ENCODE data around the gene LRRK1. TPM values are rescaled to one million over a fixed set of nuclear protein-coding genes. Genes with fewer than 3 reads are reported as not detected.

The LRRK1 gene, protein sequence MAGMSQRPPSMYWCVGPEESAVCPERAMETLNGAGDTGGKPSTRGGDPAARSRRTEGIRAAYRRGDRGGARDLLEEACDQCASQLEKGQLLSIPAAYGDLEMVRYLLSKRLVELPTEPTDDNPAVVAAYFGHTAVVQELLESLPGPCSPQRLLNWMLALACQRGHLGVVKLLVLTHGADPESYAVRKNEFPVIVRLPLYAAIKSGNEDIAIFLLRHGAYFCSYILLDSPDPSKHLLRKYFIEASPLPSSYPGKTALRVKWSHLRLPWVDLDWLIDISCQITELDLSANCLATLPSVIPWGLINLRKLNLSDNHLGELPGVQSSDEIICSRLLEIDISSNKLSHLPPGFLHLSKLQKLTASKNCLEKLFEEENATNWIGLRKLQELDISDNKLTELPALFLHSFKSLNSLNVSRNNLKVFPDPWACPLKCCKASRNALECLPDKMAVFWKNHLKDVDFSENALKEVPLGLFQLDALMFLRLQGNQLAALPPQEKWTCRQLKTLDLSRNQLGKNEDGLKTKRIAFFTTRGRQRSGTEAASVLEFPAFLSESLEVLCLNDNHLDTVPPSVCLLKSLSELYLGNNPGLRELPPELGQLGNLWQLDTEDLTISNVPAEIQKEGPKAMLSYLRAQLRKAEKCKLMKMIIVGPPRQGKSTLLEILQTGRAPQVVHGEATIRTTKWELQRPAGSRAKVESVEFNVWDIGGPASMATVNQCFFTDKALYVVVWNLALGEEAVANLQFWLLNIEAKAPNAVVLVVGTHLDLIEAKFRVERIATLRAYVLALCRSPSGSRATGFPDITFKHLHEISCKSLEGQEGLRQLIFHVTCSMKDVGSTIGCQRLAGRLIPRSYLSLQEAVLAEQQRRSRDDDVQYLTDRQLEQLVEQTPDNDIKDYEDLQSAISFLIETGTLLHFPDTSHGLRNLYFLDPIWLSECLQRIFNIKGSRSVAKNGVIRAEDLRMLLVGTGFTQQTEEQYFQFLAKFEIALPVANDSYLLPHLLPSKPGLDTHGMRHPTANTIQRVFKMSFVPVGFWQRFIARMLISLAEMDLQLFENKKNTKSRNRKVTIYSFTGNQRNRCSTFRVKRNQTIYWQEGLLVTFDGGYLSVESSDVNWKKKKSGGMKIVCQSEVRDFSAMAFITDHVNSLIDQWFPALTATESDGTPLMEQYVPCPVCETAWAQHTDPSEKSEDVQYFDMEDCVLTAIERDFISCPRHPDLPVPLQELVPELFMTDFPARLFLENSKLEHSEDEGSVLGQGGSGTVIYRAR (N-terminal part only)
- total RNA-seq = 12.1 and 14.2 TPM in 2 replicates

DNA sequence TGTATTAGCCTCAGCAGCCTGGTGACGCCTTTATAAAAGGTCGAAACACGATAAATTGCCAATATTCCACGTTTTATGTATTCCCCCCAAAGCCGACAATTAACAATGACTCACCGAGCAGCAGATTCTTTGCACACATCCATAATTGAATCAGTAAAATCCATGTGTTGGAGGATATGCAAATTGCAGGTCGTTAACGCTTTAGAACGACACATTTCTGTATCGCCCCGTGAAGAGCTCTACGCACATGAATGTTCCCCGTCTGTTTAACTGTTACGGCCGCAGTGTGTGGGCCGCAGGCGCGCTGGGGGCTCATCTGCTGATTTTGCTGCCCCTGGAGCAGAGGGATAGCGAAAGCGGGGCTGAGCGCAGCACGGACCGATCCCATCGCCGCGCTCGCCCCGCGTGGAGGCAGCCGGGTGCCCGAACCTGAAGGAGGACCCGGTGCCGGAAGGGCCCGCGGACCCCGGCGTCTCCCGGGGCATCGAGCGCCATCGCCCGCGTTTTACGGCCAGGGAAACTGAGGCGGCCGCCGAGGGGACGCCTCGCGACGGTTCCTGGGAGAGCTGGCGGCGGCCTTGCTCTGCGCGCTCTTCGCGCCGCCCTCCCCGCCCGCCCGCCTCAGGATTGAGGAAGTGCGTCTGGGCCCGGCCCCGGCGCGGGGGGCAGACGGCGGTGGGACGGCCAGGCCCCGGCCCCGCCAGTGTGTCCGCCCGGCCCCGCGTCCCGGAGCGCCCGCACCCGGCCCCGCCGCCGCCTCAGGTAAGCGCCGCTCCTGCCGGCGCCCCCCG lies at the start of gene LRRK1:
Gene LRRK1 (plus strand): TSS at position 668 of the 791 bp plus-strand sequence. CDS start 5,276 bp downstream, outside the sequence.
- peak; percentile 61 for DNase-seq

DNA sequence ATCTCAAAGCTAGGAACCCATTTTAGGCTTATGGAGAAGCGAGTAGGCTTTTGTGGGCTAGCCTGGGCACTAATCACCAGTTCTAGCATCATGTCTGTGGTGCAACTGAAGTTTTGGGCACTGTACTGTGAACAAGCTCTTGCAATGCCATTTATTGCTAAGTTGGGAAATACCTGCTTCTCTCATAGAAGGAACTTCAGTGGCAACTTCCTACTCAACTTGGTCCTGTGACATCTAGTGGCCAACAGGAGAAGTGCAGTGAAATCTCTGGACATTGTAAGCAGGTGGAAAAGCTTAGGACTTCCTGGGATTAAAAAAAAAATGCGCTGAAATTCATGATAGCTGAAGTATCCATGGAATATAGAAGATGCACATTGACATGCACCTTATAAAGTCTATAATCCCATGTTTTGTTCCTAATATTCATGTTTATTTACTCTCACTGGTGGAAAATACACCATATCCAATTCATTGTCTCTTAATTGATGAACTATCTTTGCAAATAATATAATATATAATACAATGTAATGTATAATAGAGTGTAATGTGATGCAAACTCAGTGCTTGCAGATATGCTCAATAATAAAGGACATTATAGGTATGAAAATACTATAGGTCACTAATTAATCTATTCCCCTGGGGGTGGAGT lies 46.0 kb upstream of the LRRK1 start:
- peak; percentile 93 for DNase-seq

DNA sequence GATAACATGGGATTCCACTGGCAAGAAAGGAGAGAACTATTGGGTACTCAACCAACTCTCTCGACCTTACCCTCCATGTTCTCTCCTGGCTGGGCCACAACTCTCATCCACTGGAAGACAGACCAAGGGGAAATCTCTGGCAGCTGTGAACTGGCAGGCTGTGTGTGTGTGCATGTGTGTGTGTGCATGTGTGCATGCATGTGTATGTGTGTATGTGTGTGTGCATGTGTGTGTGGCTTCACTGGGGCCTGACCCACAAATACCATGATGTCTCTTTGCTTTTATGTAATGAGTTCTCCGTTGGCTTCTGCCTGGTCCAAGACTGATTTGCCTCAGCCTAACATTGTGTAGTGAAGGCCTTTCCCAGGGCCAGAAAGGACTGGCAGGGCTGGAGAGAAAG lies 43.7 kb upstream of the LRRK1 start:
- DNase-seq = no peak

DNA sequence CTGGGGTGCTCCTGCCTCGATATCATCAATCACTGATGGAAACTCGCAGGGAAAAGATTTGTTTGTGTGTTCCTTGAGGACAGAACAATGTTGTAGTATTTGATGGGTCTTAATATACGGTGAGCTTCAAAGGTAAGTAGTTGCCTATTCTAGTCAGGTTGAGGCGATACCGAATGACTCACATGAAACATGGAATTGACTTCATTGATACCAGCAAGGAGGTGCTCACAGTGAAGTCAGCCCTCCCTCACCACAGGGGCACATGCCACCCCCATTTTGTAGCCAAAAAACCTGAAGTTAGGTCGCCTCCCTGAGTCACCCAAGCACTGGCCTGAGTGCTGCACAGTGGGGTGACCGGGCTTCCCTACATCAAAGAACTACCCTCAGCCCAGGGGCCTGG lies 43.2 kb upstream of the LRRK1 start:
- DNase-seq = no peak

DNA sequence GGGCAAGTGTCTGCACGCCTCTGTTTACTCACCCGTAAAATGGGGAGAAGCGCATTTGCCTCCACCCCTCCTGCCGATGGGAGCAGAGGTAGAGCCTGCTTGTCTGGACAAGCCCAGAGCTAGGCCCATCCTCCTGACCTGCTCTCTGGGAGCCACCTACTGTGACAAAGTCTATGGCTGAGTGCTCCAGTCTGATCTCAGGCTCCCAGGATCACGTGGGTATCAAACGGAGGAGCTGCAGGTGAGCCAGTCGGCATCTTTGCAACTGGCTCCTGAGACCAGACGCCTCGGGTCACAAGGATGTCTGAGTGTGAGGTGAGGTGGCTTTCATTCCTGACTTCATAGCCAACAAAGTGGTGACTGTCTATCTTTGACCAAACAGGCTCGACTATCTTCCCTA lies 41.6 kb upstream of the LRRK1 start:
- no peak for DNase-seq

DNA sequence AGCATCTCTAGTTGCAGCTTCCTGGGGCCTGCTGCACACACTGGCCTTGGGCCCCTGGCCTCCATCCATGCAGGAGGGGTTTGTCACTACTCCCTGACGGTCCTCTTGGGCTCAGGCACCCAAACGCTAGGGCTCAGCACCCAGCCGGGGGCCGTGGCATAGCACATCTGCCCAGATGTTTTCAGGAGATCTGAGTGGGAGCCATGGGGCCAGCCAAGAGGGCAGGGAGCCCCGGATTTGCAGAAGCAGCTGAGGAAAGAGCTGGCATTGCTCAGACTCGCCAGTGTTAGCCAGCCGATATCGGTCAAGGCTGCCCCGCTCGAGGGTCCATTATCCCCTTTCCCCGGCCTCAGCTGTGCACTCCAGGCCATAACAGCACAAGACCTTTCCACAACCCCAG lies 41.0 kb upstream of the LRRK1 start:
- DNase-seq = no peak

DNA sequence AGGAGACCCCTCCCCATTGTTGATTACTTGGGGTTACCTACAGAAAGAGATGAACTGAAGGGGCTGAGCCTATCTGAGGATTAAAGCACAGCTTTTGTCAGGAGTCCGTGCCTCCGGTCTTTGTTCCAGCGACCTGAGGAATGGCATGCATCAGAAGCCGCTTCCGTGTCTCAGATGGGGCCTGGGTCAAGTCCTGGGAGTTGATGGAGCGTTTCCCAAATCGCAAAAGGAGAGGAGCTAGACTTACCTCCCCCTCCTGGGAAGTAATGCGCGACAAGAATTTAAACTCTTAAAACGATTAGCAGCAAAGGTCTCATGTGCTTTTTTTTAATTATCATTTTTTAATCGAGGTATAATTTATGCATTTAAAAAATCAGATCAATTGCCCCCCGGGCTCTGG lies 40.5 kb upstream of the LRRK1 start:
- DNase-seq = no peak

DNA sequence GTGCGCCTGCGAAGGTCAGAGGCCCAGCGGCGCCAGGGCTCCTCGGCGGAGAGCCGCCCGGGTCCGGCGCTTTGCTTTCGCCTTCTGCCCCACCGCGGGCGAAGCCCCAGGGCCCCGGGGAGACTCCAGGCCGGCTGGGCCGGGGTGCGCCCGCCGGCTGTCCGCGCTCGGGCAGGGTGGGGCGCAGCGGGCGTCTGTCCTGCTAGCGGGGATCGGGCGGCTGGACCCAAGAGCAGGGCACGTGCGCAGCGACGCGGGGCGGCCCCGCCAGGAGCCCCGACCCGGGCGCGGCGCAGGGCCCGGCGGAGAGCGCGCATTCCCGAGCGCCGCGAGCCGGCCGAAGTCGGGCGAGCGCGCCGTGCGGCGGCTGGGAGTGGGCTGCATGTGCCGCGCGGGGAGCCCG lies 40.1 kb upstream of the LRRK1 start:
- peak; percentile 50 for DNase-seq

DNA sequence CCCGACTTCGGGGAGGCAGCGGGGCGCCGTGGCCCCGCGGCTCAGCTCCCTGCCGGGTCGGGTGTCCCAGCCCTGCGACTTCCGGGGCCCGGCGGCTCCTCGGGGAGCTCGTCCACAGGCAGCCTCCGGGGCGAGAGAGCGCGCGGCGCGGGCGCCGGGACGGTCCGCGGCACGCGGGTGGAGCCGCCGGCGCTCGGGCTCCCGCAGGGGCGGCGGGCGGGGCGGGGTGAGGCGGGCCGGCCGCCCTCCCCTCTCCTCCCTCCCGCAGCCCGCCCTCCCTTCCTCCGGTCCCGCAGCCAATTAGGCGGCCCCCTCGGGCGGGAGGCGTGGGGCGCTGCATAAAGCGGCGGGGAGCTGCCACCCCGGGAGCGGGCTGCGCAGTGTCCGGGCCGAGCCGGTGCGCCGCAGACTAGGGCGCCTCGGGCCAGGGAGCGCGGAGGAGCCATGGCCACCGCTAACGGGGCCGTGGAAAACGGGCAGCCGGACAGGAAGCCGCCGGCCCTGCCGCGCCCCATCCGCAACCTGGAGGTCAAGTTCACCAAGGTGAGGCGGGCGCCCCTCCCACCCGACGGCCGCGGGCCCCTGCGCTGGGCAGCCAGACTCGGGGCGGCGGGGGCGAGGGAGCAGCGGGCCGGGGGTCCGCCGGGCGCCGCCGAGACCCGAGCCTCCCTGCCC lies 39.6 kb upstream of the LRRK1 start, which contains the start of gene ALDH1A3:
Gene ALDH1A3 (plus strand): TSS at position 368 of the 675 bp plus-strand sequence. CDS start 77 bp downstream, at position 445.
- peak; percentile 58 for DNase-seq

DNA sequence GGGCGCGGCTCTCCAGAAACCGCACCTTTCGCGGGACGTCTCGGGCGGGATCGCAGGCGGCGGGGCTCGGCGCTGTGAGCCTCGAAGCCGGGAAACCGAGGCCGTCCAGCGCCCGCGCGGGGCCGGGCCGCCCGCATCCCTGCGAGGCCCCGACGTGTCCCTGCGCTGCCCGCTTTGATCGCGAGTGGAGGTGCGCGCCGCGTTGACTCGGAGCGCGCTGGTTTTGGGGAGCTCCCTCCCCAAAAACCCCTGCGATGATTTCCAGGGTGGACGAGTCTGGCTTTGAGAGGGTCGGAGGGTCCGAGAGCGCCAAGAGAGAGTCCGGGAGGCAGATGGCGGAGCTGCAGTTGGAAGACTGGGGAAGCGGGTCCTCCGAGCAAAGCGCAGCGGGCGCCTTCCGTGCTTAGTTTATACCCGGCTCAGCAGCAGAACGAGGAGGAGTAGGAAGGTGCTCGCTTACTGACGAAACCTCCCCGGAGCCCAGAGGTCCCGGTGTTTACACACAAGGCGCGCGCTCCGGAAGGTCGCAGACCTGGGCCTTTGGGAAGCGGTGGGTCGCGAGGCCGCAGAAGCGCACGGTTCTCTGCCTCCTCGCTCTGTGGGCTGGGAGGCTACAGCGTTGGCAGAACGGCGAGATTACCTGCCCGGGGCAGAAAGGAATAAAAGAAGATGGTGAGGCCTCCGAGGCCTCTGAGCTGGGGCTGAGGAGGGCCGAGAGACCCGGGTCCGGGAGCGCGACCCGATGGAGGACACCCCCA lies 38.8 kb upstream of the LRRK1 start:
- DNase-seq = peak; percentile 47

DNA sequence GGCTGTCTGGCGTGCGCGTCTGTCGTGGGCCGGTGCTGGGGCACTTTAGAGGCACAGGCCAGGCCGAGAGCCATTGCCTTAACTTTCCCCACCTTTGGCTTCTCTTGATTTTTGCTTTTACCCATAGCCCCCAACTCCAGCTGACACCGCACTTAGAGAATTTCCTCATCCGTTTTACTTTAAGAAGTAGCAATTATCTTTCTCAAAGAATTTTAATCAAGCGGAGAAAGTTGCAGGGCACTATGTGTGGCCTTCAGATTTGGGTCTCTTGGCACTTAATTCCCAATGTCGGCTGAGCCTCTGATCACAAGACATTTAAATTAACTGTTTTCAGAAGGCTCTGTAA lies 38.3 kb upstream of the LRRK1 start:
- DNase-seq = no peak

DNA sequence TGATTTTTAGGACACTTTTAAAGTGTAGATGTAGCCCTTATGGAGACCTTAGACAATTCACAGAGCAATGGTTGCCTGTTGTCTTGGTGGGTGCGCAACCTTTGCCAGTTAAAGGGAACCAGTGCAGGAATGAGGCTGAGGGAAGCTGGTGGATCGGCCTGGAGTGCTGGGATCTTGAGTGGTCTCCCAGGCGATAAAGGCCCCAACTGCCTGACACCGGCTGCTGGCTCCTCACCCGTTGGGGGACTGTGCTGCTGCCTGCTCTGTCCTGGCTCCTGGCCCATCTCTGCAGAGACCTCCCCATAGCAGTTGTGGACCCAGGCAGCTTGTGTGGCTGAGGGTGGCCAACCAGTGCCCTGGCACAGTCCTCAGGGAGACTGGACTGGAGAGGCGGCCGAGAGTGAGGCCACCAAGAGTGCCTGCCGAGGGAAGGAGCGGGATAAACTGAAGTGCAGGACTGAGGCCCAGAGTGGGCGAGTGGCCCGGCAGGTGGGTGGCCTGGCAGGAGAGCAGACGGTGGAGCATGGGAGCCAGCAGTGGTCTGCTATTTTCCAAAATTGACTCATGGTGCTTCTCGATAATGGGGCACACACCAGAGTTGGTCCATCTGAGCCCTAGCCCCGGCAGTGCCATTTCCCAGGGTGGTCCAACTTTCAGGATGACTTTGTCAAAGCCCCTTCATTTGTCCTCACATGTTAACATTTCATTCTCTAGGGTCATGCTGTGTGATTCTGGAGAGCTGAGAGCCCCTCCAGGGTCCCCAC lies 37.4 kb upstream of the LRRK1 start:
- no peak for DNase-seq

DNA sequence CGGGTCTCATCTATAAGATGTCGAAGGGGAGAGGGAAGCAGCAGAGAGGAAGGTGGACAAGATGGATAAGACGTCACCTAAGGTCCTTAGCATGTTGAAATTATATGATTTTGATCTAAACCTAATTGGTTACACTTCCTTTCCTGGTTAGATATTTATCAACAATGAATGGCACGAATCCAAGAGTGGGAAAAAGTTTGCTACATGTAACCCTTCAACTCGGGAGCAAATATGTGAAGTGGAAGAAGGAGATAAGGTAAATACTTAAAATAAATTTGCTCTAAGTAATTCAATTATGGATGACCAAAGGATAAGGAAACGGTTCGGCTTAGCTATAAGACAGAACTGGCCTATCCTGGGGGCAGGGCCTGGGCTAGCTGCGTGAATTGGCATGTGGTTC lies 34.0 kb upstream of the LRRK1 start:
- peak; percentile 57 for DNase-seq

DNA sequence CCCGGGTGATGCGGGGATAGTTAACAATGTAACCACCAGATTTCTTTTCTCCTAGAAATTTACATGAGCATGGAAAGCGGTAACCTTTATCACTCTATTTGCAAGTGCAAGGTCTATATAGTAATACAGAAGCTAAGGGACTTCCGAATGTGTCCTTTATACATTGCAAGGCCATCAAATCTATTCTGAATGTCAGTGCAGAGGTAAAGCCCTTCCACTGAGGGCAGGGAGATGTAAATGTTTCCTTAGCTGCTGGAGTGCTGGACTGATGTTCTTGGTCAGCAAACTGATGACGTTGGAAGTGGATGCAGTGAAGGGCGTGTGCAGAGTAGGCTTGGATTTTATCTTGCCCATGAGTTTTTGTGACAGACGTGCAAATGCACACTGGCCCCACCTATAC lies 33.3 kb upstream of the LRRK1 start:
- no peak for DNase-seq

DNA sequence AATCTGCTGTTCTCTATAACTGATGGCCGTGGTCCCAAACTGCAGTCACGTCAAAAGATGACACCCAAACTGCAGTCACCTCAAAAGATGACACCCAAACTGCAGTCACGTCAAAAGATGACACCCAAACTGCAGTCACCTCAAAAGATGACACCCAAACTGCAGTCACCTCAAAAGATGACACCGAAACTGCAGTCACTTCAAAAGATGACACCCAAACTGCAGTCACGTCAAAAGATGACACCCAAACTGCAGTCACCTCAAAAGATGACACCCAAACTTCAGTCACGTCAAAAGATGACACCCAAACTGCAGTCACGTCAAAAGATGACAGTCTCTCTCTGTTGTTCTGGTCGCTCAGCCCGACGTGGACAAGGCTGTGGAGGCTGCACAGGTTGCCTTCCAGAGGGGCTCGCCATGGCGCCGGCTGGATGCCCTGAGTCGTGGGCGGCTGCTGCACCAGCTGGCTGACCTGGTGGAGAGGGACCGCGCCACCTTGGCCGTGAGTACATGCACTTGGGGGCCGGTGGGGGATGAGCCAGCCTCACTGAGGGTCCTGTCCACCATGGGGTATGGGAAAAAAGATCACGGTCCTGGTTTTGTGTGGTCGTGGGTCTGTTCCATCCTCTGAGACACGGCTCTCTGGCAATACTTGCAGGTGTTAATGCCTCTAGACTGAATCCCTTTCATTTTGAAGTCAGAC lies 31.8 kb upstream of the LRRK1 start:
- no peak for DNase-seq

DNA sequence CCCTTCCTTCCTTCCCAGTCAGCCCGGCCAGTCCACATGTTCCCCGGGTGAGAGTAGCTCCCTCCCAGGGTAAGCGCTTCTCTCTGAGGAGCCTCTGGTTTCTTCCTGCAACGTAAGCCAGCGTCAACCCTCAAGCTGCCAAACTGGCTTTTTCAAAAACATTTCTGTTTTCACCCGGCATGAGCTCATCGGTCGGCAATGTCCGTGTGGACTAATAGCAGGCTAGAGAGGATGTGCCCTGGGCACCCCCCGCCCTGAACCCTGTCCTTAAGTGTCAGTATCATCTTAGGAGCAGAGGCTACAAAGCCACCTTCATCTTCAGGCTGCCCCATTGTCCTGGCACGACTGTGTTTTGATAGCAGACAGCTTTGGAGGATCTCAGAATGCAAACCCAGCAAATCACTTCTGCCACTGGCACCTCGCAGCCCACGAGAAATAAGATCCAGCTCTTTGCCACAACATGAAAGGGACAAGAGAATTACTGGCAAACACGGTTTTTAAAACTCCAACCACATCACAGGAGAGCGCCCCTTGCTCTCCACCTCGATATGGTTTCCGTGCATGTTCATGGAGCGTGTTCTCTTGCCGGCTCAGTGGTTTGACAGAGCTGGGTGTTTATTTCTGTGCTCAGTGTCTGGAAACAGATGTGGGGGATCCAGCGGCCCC lies 29.6 kb upstream of the LRRK1 start:
- DNase-seq = peak; percentile 92

DNA sequence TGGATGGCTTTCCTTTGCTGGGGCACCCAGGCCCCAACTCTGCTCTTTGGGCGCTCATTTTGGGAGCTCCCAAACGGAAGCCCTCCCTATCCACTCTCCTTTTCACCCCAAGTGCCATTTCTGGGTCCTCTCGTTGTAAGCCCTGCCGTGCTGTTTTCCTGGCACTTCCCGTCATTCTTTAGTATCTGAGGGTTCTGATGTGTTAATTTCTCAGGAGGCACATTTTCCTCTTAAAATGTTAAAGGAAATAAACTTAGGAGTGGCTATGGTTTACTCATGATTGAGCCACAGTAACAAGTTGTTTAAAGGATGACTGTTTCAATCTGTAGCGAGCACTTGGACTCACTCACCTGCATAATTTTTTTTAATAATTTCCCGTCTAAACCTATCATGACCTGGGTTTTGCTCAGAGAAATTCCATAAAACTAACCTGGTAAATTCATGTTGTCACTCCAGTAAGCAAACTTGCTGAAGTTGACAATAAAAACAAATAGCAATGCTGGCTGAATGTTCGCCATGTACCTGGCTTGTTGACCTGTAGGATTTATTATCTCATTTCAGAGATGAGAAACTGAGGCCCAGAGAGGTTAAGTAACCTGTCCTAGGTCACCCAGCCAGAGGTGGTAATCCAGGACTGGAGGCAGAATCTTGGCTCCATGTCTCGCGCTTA lies 29.0 kb upstream of the LRRK1 start:
- DNase-seq = peak; percentile 54

DNA sequence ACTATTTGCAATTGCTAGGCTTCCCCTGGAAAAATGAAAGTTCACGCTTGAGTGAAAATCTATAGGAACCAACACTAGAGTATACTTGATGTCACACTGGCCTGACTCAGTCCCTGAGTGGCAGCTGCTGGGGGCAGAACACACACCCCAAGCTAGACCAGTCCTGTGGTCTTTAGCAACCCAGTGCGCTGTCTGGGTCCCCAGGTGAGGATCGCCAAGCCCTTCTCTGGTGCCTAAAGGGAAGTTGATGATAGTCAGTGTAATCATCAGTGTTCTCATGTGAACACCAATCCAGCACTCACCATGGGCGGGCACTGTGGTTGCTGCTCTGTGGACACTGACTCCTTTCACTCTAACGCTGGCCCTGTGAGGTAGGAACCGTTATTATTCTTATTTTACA lies 28.3 kb upstream of the LRRK1 start:
- DNase-seq = no peak

All from dermis blood vessel endothelial cell (primary cell).